22Rv1 (cell line): ENCODE results near the gene TOPAZ1.

ENCODE experiments used
- H3K27ac ChIP-seq: fragments of 450-650 bp; 2 replicates; pipeline ENCODE4 v1.5.1; 2017
- CTCF ChIP-seq: fragments of 450-650 bp; IDR thresholded peaks from 2 replicates; pipeline ENCODE4 v1.5.1; 2017; ENCODE audit warnings: mild to moderate bottlenecking
- ZFX ChIP-seq: fragments of 450-650 bp; IDR thresholded peaks from 2 replicates; pipeline ENCODE4 v1.6.1; 2017; ENCODE audit warnings: antibody characterized with exemption, borderline replicate concordance

TOPAZ1 gene

GRCh38 chr3:44324584-44324983 lies 82.9 kb downstream of the TOPAZ1 start:
- TF ChIP-seq CTCF = no peak
- no peak for TF ChIP-seq ZFX
- no peak overlapping the region for H3K27ac ChIP-seq

GRCh38 chr3:44326019-44326418 lies 84.3 kb downstream of the TOPAZ1 start:
- TF ChIP-seq ZFX = no peak
- no peak for TF ChIP-seq CTCF
- H3K27ac ChIP-seq = no peak overlapping the region

- TF ChIP-seq ZFX = no peak
- H3K27ac ChIP-seq = no peak overlapping the region
Observed at GRCh38 chr3:44326515-44326914, 84.8 kb downstream of the TOPAZ1 start.

GRCh38 chr3:44329946-44330345 lies 88.3 kb downstream of the TOPAZ1 start:
- H3K27ac ChIP-seq = no peak overlapping the region
- TF ChIP-seq CTCF (no peak), ZFX (no peak)

GRCh38 chr3:44330444-44330843 lies 88.8 kb downstream of the TOPAZ1 start:
- no peak for TF ChIP-seq CTCF
- no peak overlapping the region for H3K27ac ChIP-seq

- TF ChIP-seq CTCF = no peak
Observed at GRCh38 chr3:44334326-44334725, 92.6 kb downstream of the TOPAZ1 start.

GRCh38 chr3:44337248-44337785 lies 95.6 kb downstream of the TOPAZ1 start:
- peak overlapping the region; percentile 88 for H3K27ac ChIP-seq
- TF ChIP-seq CTCF (no peak), ZFX (no peak)

More at GRCh38 chr3:44334326-44334725, 92.6 kb downstream of the TOPAZ1 start:
- no peak overlapping the region for H3K27ac ChIP-seq
